ENCODE data around the gene PLK3.
"Not testable (repeated sequence)": the region's sequence is repeated elsewhere in the genome, so short reads cannot be mapped to it uniquely, and the experiment has no call there.

DNA sequence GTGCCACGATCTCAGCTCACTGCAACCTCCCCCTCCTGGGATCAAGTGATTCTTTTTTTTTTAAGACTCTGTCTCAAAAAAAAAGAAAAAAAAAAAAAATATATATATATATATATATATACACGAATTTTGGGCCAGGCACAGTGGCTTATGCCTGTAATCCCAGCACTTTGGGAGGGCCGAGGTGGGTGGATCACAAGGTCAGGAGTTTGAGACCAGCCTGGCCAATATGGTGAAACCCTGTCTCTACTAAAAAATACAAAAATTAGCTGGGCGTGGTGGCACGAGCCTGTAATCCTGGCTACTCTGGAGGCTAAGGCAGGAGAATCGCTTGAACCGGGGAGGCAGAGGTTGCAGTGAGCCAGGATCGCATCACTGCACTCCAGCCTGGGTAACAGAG, 2.3 kb upstream of the PLK3 start:
- TF ChIP-seq RAD21 (IDR thresholded peaks at IDR 0.05; ENCODE audit: insufficient read depth, low read depth, low read length); EP300 (IDR thresholded peaks at IDR 0.05; ENCODE audit: borderline replicate concordance in 1 of 2, control insufficient read depth in 1 of 2, low read depth in 2 of 2, low read length in 2 of 2); ZNF217 (IDR thresholded peaks at IDR 0.05); JUNB (IDR thresholded peaks at IDR 0.05); RELA (IDR thresholded peaks at IDR 0.05; ENCODE audit: borderline replicate concordance, partially characterized antibody); POLR2A (IDR thresholded peaks at IDR 0.05; ENCODE audit: low read depth, low read length); CREM (IDR thresholded peaks at IDR 0.05; ENCODE audit: low read depth); KDM1A (IDR thresholded peaks at IDR 0.05; ENCODE audit: borderline replicate concordance); SMC3 (IDR thresholded peaks at IDR 0.05; ENCODE audit: borderline replicate concordance, low read length); SMAD1 (IDR thresholded peaks at IDR 0.05; ENCODE audit: low read depth, partially characterized antibody): not testable (repeated sequence)
- TF ChIP-seq, protein P1, sequence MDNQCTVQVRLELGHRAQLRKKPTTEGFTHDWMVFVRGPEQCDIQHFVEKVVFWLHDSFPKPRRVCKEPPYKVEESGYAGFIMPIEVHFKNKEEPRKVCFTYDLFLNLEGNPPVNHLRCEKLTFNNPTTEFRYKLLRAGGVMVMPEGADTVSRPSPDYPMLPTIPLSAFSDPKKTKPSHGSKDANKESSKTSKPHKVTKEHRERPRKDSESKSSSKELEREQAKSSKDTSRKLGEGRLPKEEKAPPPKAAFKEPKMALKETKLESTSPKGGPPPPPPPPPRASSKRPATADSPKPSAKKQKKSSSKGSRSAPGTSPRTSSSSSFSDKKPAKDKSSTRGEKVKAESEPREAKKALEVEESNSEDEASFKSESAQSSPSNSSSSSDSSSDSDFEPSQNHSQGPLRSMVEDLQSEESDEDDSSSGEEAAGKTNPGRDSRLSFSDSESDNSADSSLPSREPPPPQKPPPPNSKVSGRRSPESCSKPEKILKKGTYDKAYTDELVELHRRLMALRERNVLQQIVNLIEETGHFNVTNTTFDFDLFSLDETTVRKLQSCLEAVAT (IDR thresholded peaks at IDR 0.05): not testable (repeated sequence)
- TF ChIP-seq, protein P2, sequence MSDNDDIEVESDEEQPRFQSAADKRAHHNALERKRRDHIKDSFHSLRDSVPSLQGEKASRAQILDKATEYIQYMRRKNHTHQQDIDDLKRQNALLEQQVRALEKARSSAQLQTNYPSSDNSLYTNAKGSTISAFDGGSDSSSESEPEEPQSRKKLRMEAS (IDR thresholded peaks at IDR 0.05; ENCODE audit: low read depth, low read length): not testable (repeated sequence)

Data from GM12878 (cell line).